GM19238 (cell line): ENCODE results near the gene SYT4.
"Not testable (repeated sequence)": the region's sequence is repeated elsewhere in the genome, so short reads cannot be mapped to it uniquely, and the experiment has no call there.

ENCODE experiments used
- DNase-seq: peaks from one replicate; pipeline ENCODE4 v3.0.0; 2011; ENCODE audit warnings: low spot score; ENCODE audit not compliant: insufficient read length

SYT4 gene, protein sequence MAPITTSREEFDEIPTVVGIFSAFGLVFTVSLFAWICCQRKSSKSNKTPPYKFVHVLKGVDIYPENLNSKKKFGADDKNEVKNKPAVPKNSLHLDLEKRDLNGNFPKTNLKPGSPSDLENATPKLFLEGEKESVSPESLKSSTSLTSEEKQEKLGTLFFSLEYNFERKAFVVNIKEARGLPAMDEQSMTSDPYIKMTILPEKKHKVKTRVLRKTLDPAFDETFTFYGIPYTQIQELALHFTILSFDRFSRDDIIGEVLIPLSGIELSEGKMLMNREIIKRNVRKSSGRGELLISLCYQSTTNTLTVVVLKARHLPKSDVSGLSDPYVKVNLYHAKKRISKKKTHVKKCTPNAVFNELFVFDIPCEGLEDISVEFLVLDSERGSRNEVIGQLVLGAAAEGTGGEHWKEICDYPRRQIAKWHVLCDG

DNA sequence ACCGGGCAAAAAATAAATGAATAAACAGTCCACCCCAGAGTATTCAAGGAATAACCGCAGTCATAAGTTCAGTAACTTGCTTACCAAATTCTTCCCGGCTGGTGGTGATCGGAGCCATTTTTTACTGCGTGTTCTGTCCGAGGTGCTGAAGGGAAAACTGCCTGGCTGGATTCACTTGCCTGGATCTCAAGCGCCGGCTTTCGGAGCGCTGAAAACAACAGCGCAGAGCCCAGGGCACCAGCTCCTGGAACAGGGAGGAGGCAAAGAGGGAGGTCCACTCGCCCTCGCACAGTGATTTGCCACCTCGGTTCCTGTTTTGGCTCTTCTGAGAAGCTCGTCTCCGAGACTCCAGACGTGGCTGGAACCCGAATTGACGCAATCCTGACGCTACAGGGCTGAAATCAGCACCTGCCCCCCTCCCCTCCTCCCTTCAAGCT, at the start of gene SYT4:
Gene SYT4, minus strand, starts transcription at position 327 of the 437 bp plus-strand sequence. Its CDS starts 209 bp downstream, at position 118.
- no peak for DNase-seq

DNA sequence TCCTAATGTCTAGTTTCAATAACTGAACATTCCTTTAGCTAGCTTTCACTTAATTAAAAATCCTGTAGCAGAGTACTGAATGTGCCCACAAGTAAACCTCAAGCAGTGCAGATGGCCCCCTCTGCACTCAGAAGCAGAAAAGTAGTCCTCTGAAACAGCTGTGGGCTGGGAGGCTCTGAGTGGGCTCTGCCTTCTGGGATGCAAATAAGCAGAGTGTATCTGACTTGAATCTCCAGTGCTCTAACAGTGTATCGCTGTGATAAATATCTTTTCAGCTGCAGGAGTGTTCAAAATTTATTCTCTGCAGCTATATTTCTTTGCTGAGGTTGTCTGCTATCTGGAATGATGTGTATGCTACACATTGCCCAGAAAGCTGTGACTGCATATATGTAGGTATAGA, 44.8 kb upstream of the SYT4 start:
- DNase-seq, result no peak

DNA sequence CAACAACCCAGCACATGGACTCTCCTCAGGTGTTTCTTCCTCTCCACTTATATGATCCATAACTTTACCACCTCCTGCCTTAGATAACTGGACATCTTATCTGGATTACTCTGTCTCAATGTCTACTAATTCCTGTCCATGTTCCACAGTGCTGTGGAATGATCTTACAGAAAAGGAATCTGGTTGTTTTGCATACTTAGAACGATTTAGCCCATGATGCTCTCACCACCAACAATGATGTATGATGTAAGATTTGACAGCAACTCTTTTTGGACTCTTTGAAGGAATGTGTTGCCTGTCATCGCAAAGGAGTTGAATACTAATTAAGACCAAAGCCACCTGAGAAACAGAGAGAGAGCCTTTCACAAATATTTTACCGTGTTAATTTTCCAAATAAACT, 37.7 kb upstream of the SYT4 start:
- no peak for DNase-seq

DNA sequence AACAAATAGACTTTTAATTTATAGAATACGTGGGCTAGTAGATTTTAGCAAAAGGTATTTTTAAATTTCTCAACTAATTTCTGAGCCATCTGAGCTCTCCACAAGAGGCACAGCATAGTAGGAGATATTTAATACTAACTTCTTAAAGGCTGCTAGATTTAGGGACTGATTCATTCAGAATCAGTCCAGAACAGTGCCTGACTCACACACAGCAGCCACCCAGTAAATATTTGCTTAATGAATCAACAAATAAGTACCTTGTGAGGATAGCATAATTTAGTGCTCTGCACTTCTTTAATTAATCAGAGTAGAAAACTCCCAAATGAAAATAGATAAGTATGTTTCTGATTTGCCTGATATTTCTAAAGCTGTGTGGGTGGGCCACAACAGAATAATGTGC, 35.6 kb upstream of the SYT4 start:
- DNase-seq, result no peak

DNA sequence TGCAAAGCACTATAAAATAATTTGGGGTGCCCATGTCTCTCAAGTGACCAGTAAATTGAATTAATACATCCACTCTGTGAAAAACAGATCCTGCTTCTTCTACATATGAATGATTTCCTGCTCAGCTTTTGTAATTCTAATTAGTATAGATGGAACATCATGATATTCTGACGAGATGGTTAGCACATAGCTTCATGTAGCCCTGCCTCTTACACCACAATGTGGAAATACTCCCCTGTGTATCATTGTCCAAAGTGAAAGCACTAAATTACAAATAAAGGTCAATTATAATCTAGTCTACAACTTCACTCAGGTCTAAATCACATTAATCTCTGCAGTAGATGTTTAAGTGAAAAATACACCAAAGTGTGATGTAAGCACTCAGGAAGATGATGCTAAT, 32.9 kb upstream of the SYT4 start:
- no peak for DNase-seq

DNA sequence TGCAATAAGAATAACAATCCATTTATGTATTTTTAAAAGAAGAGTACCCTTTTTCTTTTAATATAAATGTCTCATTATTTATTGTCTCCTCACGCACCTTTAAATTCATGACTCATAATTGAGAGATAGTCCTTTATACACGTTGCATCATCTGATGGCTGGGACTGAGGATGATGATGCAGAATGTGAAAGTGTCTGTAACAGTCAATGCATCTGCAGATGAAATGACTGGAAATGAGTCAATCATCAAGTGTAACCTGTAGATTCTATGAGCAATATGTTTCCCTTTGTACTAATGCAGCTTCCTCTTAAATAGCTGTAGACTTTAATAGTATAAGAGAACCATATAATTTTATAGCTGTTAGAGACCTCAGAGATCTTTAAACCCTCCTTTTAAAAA, 26.1 kb upstream of the SYT4 start:
- DNase-seq, result no peak

DNA sequence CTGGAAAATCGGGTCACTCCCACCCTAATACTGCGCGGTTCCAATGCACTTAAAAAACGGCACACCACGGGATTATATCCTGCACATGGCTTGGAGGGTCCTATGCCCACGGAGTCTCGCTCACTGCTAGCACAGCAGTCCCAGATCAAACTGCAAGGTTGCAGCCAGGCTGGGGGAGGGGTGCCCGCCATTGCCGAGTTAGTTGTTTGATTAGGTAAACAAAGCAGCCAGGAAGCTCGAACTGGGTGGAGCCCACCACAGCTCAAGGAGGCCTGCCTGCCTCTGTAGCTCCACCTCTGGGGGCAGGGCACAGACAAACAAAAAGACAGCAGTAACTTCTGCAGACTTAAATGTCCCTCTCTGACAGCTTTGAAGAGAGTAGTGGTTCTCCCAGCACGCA, 8.9 kb upstream of the SYT4 start:
- not testable (repeated sequence) for DNase-seq

DNA sequence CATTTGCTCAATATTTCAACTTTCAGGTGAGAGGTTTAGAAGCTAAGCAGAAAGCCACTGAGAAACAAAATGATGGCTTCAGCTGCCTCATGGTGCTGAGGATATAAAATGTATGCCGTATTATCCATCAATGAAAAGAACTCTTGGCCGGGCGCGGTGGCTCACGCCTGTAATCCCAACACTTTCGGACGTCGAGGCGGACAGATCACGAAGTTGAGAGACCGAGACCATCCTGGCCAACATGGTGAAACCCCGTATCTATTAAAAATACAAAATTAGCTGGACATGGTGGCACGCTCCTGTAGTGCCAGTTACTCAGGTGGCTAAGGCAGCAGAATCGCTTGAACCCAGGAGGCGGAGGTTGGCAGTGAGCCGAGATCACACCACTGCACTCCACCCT, 6.0 kb upstream of the SYT4 start:
- DNase-seq, result no peak

DNA sequence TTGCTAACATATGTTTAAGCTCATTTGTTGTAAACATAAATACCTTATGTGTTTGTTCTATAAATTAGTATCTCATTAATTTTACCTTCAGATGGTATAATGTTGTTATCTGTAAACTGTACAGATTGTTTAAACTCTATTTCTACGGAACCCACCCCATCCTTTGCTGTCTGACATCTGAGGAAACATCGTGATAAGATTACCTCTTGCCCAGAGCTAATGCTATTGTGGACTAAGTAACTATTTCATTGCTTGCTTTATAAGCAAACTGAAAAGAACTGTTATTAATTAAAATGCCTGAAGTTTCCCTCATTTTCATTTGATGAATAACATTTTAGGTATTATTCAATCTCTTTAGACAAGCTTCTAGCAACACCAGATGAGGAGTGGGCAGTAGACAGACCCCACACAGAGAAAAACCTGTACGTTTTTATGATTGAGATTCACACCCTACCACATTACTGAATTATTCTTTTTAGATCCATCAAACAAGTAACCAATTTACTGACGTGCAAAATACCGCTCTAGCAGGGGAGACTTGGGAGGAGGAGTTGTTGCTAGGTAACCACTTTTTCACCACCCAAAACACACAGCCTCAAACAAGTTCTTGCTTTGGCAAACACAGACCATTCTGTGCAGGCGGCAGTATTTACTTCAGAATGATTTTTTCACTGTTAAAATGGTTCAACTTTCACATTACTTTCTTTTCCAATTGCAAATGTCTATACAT, 1.9 kb upstream of the SYT4 start:
- DNase-seq, result no peak

DNA sequence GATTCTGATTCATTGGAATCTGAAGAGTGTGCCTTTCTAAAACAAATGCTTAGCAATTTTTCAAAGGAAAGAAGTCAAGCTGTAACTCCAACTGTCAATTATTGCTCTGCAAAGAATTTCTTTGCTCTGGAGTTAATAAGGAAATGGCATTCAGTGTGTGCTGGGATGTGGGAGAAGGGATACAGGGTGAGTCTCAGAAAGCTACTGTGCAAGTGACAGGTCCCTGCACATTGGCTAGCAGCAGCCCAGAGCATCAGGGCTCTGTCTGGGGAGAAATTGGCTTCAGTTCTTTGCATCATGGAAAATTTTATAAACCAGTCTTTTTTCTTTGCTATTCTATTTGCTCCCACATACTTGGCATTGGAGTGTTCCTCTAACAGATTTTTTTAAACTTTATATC, 1.1 kb upstream of the SYT4 start:
- no peak for DNase-seq

DNA sequence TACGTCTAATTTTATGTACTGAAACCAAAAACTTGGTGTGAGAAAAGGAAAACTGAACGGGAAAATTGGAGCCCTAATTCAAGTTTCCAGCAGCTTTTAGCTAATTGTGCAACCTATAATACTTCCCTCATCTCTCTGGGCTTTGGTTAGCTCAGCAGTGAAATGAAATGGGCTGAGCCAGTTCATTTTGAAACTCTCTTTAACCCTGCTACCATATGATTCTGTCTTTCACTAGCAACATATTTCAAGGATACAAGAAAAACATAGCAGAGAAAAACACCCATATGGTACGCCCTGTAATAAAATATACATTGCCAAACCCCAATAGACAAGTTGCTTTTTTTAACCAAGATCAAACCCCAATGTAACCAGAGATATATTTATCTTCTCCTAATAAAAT, 799 bp downstream of the SYT4 start:
- no peak for DNase-seq

DNA sequence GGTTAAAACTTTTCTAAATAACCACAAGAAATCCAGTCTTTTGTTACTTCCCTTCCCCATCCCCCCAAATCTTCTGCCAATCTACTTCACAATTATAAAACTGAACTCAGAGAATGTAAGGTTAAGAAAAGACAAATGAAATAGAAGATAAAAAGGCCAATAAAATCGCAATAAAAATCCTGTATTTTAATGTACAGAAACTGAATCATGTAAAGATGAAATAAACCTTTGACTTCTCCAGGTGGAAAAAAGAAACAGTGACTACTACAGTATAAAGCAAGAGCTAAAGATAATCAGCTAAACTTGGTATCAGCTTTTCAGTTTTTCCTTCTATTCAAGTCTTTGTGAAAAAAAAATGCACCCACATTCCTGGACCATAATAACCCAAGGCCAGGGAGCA, 1.7 kb downstream of the SYT4 start:
- no peak for DNase-seq

DNA sequence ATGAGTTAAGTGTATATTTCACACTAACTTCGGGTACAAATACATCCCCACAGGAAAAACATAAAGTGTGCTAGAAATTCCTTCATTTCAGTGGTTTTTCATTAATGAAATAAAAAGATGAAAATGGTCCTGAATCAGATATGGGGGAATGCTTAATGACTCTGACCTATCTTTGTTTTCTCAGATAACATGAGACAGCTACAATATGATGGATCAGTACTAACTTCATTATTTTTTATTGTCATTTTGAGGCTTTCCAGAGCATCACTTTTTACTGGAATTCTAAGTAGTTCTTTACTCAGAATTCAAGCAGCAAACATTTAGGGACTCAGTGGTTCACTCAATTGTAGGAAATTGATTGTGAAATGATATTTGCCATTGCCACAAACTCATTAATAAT, 2.8 kb downstream of the SYT4 start:
- DNase-seq, result no peak

DNA sequence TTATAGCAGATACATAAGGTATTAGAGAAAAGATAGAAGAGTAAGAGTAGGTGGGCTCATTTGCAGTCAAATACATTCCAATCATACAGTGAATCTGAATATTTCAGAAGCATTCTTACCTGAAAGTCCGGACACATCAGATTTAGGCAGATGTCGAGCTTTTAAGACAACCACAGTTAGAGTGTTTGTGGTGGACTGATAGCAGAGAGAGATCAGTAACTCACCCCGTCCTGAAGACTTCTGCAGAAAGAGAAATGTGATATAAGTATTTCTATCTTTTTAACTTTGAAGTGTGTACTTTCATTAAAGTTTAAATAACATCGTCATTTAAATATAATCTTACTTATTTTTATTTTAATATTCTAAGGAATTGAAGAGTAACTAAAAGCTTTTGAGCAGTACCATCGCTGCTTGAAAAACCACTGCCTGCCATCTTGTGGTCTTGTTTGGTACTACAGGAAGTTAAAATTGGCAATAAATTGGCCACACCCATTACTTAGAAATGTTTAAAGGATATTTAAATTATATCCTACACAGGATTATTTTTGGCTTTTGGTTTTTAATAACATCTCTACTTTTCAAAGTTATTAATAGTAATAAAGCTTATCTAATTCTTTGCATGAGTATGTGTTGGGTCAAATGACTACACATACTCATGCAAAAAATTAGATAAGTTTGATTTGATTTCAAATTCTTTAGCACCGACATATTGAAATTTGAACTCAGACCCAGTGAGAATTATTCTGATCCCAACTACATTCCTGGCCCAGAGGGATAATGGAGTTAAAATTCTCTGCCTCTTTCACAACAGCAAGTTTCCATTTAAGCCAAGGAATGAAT, 5.5 kb downstream of the SYT4 start:
- DNase-seq, result no peak

DNA sequence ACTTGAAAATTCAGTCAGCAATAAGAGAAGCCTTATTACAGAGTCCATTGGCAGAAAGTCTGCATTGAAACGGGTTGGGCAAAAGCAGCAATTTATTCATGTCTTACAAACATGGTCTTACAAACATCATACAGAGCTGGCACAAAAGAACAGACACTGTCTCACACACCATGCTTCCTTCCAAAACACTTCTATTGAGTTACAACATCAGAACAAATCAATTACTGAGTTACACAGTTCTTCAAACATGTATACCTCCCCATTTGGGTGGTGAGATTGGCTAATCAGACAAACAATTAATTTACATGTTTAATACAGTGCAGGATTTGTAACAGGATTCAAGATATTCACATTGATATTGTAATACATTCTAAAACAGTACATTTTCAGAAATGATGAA, 9.5 kb downstream of the SYT4 start:
- no peak for DNase-seq

DNA sequence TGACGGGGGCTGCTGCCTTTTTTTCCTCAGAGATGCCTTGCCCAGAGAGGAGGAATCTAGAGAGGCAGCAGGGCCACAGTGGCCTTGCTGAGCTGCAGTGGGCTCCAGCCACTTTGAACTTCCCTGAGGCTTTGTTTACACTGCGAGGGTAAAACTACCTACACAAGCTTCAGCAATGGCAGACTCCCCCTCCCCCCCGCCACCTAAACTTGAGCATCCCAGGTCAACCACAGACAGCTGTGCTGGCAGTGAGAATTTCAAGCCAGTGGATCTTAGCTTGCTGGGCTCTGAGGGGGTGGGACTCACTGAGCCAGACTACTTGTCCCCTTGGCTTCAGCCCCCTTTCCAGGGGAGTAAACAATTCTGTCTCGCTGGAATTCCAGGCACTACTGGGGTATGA, 11.8 kb downstream of the SYT4 start:
- no peak for DNase-seq

DNA sequence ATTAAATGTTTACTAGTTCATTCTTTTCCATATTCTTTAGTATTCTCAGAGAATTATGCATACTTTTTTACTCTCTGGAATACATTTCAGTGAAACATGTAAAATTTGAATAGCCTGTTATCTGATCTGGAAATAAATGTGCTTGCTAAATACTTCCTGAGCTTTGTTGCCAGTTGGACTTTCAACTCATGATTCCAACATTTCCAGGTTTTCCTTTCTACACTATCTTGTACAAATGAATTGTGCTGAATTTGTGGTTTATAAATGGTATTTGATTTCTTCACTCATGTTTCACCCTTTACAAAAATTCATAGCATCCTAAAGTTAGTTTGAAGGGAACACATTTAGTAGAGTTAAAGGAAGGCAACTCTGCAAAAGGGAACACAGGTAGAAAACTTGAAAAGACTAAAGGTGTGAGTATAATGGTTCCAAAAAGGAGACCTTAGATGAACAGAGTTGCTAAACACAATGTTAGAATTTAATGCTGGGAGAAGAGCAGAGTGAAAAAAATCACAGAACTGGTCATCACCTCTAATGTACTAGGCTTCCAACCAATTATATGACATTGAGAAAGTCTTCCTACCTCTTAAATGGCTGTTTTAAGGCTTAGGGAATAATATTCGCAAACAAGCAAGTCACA, 28.6 kb downstream of the SYT4 start:
- no peak for DNase-seq

DNA sequence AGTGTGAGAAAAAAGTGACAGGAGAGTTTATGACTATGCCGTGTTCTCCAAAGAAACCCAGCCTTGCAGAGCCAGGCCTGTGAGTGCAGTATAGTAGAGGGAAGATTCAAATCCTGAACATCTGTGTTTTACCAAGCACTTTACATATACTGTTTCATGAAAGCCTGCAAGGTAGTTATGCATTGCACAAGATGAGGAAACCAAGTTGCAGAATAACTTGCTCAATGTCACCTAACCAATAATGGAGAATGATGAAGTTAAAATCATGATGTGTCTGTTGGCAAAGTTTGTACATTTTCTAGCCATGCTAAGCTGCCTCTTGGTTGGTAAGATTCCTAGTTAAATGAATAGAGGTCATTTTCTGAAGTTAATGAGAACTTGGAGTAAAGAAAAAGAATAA, 29.3 kb downstream of the SYT4 start:
- no peak for DNase-seq

DNA sequence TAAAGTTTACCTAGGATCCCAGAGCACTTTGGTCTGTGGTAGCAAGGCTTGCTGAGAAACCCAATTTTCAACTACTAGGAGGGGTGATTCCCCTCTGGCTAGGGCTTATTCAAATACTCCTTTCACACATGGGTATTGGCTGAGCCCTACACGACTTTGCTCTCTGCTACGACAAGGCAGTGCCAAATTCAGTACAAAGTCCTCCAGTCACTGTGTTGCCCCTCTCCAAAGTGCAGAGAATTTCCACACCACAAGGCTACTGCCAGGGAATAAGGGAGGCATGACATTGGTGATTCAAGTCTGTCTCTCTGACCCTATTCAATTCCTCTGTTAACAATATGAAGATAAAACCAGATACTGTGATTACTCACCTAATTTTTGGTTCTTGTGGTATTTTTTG, 38.9 kb downstream of the SYT4 start:
- DNase-seq, result no peak

DNA sequence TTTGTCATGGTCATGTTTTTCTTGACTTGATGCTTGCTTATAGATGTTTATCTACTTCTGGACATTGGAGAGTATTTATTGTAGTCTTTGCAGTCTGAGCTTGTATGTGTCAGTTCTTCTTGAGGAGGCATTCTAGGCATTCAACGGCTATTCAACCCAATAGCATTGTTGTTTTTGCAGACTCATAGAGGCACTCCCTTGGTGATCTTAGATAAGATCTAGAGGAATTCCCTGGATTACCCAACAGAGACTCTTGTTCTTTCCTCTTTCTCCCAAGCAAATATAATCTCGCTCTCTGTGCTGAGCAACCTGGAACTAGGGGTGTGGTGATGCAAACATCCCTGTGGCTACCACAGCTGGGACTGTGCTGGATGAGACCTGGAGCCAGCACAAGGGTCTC, 40.4 kb downstream of the SYT4 start:
- no peak for DNase-seq

DNA sequence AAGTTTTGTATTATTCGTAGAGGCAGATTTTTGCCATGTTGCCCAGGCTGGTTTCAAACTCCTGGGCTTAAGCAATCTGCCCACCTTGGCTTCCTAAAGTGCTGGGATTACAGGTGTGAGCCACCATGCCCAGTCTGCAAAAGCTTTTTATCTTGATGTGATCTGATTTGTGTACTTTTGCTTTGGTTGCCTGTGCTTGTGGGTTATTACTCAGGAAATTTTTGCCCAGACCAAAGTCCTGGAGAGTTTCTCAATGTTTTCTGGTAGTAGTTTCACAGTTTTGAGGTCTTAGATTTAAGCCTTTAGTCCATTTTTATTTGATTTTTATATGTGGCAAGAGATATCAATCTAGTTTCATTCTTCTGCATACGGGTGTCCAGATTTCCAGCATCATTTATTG, 42.4 kb downstream of the SYT4 start:
- no peak for DNase-seq

DNA sequence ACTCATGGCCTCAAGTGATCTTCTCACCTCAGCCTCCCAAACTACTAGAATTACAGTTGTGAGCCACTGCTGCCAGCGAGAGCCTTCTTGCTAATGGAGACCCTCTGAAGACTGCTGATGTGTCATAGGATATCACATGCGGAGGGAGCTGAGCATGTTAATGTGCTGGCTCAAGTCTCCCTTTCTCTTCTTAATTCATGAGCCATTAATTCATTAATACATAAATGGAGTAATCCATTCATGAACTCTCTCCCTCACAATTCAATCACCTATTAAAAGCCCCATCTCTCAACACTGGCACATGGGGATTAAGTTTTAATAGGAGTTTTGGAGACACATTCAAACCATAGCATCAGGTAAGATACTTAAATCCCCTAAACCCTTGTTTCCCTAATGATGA, 54.8 kb downstream of the SYT4 start:
- no peak for DNase-seq
